ENCODE data around the gene JOSD1.

JOSD1 gene

GRCh38 chr22:38694049-38694448 is 6.7 kb downstream of the JOSD1 start:
- Mint-ChIP-seq H3K4me3 (peak overlapping the region in 1 of 2 donors; percentile 14), H3K27ac (peak overlapping the region in 1 of 2 donors; percentile 10), H3K27me3 (no peaks in the 10 kb centered on the region), H3K4me1 (peaks cover 53% of the 10 kb centered on the region), H3K9me3 (no peaks in the 10 kb centered on the region)
- no peak for ATAC-seq
- DNase-seq: no peak

- Mint-ChIP-seq H3K27ac (peak overlapping the region in 1 of 2 donors; percentile 69), H3K4me3 (no peak overlapping the region)
- DNase-seq: no peak
Measured at GRCh38 chr22:38689651-38690050, 11.1 kb downstream of the JOSD1 start.

GRCh38 chr22:38685761-38686160 is 15.0 kb downstream of the JOSD1 start:
- H3K9me3 Mint-ChIP-seq: no peaks in the 10 kb centered on the region
- no peak overlapping the region for H3K27ac Mint-ChIP-seq

More at GRCh38 chr22:38689651-38690050, 11.1 kb downstream of the JOSD1 start:
- no peak for ATAC-seq
- no peaks in the 10 kb centered on the region for H3K27me3 Mint-ChIP-seq
- peaks cover 14% of the 10 kb centered on the region for H3K4me1 Mint-ChIP-seq
- H3K9me3 Mint-ChIP-seq: no peaks in the 10 kb centered on the region

GRCh38 chr22:38684895-38685294 is 15.8 kb downstream of the JOSD1 start:
- H3K9me3 Mint-ChIP-seq: no peaks in the 10 kb centered on the region

More at GRCh38 chr22:38685761-38686160, 15.0 kb downstream of the JOSD1 start:
- no peak for ATAC-seq
- DNase-seq: no peak
- peaks cover 28% of the 10 kb centered on the region for H3K4me1 Mint-ChIP-seq
- no peaks in the 10 kb centered on the region for H3K27me3 Mint-ChIP-seq
- no peak overlapping the region for H3K4me3 Mint-ChIP-seq

GRCh38 chr22:38681582-38682335 is 19.0 kb downstream of the JOSD1 start, which contains the start of gene TOMM22:
TSS of gene TOMM22 (plus strand) at chr22:38681957. CDS start at chr22:38681979, 22 bp downstream.
- Mint-ChIP-seq H3K4me3 (peak within 1 kb of the TSS; percentile 93 to 97), H3K27ac (peak within 1 kb of the TSS; percentile 96 to 99), H3K9me3 (no peaks in the 10 kb centered on the region), H3K27me3 (no peaks in the 10 kb centered on the region), H3K4me1 (peaks cover 33% of the 10 kb centered on the region)
- peak; percentile 85 to 89 for DNase-seq
- ATAC-seq: peak; percentile 98

More at GRCh38 chr22:38684895-38685294, 15.8 kb downstream of the JOSD1 start:
- Mint-ChIP-seq H3K27me3 (no peaks in the 10 kb centered on the region), H3K4me1 (peaks cover 33% of the 10 kb centered on the region), H3K4me3 (no peak overlapping the region), H3K27ac (peak overlapping the region in 1 of 2 donors; percentile 86)
- DNase-seq (no peak), ATAC-seq (no peak)

- Mint-ChIP-seq H3K4me1 (peaks cover 5% of the 10 kb centered on the region), H3K27ac (no peak overlapping the region), H3K4me3 (no peak overlapping the region), H3K9me3 (peaks cover 0 to 4% of the 10 kb centered on the region in 2 donors), H3K27me3 (no peaks in the 10 kb centered on the region)
- ATAC-seq: no peak
- DNase-seq: no peak
Measured at GRCh38 chr22:38675833-38676232, 24.9 kb downstream of the JOSD1 start.

- H3K9me3 Mint-ChIP-seq: peaks cover 0 to 4% of the 10 kb centered on the region in 2 donors
- no peak overlapping the region for H3K4me3 Mint-ChIP-seq
- DNase-seq: no peak
- no peak overlapping the region for H3K27ac Mint-ChIP-seq
- H3K27me3 Mint-ChIP-seq: no peaks in the 10 kb centered on the region
- no peaks in the 10 kb centered on the region for H3K4me1 Mint-ChIP-seq
- ATAC-seq: no peak
Measured at GRCh38 chr22:38674888-38675287, 25.9 kb downstream of the JOSD1 start.

GRCh38 chr22:38657045-38657909 is 43.5 kb downstream of the JOSD1 start:
- Mint-ChIP-seq H3K27me3 (no peaks in the 10 kb centered on the region), H3K4me3 (peak overlapping the region; percentile 93 to 95), H3K9me3 (no peaks in the 10 kb centered on the region), H3K4me1 (peaks cover 20% of the 10 kb centered on the region), H3K27ac (peak overlapping the region; percentile 99 to 100)
- DNase-seq (peak; percentile 34 to 56), ATAC-seq (peak; percentile 64)

- H3K27ac Mint-ChIP-seq: peak within 1 kb of the TSS; percentile 99 to 100
- peaks cover 20% of the 10 kb centered on the region for H3K4me1 Mint-ChIP-seq
- H3K4me3 Mint-ChIP-seq: peak within 1 kb of the TSS; percentile 93 to 95
- ATAC-seq (peak; percentile 89), DNase-seq (peak; percentile 88 to 92)
- no peaks in the 10 kb centered on the region for H3K27me3 Mint-ChIP-seq
- H3K9me3 Mint-ChIP-seq: no peaks in the 10 kb centered on the region
Measured at GRCh38 chr22:38656256-38657044, 44.3 kb downstream of the JOSD1 start, which contains the start of the genes CBY1 and FAM227A. TSS of gene CBY1 (plus strand) at chr22:38656638. CDS start at chr22:38668055, 11,417 bp downstream. TSS of gene FAM227A (minus strand) at chr22:38656392. CDS start at chr22:38650168, 6,224 bp downstream.

GRCh38 chr22:38655519-38656255 is 45.1 kb downstream of the JOSD1 start:
- Mint-ChIP-seq H3K4me3 (peak overlapping the region; percentile 93 to 95), H3K27me3 (no peaks in the 10 kb centered on the region), H3K9me3 (no peaks in the 10 kb centered on the region), H3K27ac (peak overlapping the region; percentile 99 to 100), H3K4me1 (peaks cover 20% of the 10 kb centered on the region)
- DNase-seq (no peak), ATAC-seq (no peak)

- DNase-seq (no peak), ATAC-seq (no peak)
- Mint-ChIP-seq H3K9me3 (no peaks in the 10 kb centered on the region), H3K4me3 (no peak overlapping the region), H3K4me1 (peaks cover 20% of the 10 kb centered on the region), H3K27me3 (no peaks in the 10 kb centered on the region), H3K27ac (no peak overlapping the region)
Measured at GRCh38 chr22:38653741-38654140, 47.0 kb downstream of the JOSD1 start.

GRCh38 chr22:38652859-38653258 is 47.9 kb downstream of the JOSD1 start:
- Mint-ChIP-seq H3K27ac (no peak overlapping the region), H3K4me3 (no peak overlapping the region), H3K9me3 (no peaks in the 10 kb centered on the region), H3K4me1 (peaks cover 12% of the 10 kb centered on the region), H3K27me3 (no peaks in the 10 kb centered on the region)
- ATAC-seq (no peak), DNase-seq (no peak)

- no peaks in the 10 kb centered on the region for H3K9me3 Mint-ChIP-seq
- H3K27me3 Mint-ChIP-seq: no peaks in the 10 kb centered on the region
- no peak overlapping the region for H3K4me3 Mint-ChIP-seq
- H3K27ac Mint-ChIP-seq: no peak overlapping the region
- DNase-seq (no peak), ATAC-seq (no peak)
- no peaks in the 10 kb centered on the region for H3K4me1 Mint-ChIP-seq
Measured at GRCh38 chr22:38649841-38650522, 50.8 kb downstream of the JOSD1 start.

- no peaks in the 10 kb centered on the region for H3K4me1 Mint-ChIP-seq
- no peak overlapping the region for H3K27ac Mint-ChIP-seq
- no peaks in the 10 kb centered on the region for H3K27me3 Mint-ChIP-seq
- no peak overlapping the region for H3K4me3 Mint-ChIP-seq
- H3K9me3 Mint-ChIP-seq: no peaks in the 10 kb centered on the region
- ATAC-seq: no peak
- no peak for DNase-seq
Measured at GRCh38 chr22:38645430-38645829, 55.3 kb downstream of the JOSD1 start.
